DMS53 treated with DMSO at 0.1 percent for 48 hours (cell line): ENCODE measurements around the gene PPP6R2.
"Not testable (repeated sequence)": the region's sequence is repeated elsewhere in the genome, so short reads cannot be mapped to it uniquely, and the experiment has no call there.

Experiments
- DNase-seq: peaks from one replicate; lab custom pipeline; 2025; ENCODE audit not compliant: unreplicated experiment; lab: John Stamatoyannopoulos, UW

Gene PPP6R2

DNA sequence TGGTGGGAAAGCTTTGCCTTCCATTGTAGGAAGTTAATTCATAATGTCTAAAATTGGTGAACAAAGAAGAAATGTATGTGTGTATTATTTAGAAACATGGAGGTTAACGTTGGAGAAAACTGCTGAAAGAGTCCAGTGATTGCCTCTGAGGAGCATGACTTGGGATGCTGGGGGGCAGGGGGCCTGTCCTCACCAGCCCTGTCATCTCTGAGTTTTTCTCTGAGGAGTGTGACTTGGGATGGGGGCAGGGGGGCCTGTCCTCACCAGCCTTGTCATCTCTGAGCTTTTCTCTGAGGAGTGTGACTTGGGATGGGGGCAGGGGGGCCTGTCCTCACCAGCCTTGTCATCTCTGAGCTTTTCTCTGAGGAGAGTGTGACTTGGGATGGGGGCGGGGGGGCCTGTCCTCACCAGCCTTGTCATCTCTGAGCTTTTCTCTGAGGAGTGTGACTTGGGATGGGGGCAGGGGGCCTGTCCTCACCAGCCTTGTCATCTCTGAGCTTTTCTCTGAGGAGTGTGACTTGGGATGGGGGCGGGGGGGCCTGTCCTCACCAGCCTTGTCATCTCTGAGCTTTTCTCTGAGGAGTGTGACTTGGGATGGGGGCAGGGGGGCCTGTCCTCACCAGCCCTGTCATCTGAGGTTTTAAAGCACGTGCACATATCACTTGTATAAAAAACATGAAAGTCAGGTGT, 54.4 kb downstream of the PPP6R2 start:
- not testable (repeated sequence) for DNase-seq

DNA sequence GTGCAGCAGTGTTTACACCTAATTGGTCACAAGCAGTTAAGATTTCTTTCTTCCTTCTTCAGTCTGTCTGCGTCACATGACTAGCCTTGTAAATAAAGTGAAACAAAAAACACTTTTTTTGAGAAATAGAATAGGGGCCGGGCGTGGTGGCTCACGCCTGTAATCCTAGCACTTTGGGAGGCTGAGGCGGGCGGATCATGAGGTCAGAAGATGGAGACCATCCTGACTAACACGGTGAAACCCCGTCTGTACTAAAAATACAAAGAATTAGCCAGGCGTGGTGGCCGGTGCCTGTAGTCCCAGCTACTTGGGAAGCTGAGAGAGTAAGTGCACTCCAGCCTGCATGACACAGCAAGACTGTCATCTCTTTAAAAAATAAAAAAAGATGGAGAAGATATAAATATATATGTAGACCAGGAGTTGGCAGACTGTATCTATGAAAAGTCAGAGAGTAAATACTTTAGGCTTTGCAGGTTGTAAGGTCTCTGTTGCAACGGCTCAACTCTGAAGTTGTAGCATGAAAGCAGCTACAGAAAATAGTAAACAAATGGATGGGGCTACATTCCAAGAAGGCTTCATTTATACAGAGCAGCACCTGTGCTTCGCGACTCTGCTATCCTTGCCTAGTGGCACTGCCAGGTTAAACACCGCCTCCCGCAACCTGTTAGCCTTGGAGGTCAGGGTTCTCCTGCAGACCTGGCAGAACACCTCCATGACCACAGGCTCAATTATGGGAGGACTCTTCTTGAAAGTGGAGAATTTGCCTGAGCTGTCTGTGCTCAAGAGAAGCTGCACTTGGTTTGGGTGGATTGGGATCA, 55.9 kb downstream of the PPP6R2 start:
- peak; percentile 15 for DNase-seq

DNA sequence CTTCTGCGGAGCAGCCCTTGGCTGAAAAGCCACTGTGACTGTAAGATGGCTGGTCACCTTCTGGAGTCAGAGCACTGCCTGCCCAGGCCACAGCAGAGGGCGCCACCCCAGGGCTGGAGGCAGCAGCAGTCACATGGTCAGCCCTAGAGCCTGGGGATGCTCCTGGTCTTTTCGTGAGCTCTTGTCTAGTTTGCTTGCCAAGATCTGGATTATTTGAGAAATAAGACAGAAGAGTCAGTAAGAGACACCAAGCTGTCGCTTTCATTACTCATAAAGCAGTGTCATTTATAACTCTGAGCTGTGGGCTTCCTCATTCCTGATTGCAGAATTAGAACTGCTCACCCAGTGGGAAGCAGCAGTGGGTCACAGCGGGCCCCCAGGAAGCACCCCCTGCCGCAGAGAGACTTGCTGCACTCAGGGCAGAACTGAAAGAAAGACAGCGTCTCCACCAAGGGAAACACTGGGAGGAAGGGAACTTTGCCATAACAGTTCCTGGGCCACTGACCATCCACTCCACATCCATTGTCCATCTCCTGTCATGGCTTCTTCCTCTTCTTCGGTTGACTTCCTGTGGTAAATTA, 56.7 kb downstream of the PPP6R2 start:
- DNase-seq = no peak

DNA sequence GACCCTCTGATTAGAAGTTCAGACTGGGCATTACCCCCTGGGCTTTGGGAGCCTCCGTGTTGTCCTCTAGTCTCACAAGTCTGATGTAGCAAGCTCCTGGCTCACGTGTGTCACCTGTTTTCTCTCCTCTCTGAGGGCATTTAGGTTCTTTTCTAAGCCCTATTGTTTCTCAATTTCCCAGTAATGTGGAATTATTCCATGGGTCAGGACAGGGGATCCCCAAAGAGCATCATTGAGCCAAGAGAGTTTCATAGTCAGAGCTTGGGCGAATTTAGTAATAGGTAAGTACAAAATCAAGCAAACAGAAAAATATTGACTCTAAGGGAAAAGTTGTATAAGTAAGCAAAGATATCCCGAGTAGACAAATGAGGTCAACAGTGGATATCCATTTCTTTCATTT, 57.3 kb downstream of the PPP6R2 start:
- no peak for DNase-seq

DNA sequence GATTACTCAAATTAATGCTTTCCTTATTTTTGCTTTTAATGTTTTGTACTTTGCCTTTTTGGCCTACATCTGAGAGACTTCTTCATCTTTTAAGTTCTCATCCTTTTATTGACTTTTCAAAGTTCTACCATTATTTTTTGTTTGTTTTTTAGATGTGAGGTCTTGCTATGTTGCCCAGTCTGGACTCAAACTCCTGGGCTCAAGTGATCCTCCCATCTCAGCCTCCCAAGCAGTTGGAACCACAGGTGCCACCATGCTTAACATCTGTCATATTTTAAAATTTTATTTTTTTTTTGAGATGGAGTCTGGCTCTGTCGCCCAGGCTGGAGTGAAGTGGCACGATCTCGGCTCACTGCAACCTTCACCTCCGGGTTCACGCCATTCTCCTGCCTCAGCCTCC, 57.8 kb downstream of the PPP6R2 start:
- no peak for DNase-seq

DNA sequence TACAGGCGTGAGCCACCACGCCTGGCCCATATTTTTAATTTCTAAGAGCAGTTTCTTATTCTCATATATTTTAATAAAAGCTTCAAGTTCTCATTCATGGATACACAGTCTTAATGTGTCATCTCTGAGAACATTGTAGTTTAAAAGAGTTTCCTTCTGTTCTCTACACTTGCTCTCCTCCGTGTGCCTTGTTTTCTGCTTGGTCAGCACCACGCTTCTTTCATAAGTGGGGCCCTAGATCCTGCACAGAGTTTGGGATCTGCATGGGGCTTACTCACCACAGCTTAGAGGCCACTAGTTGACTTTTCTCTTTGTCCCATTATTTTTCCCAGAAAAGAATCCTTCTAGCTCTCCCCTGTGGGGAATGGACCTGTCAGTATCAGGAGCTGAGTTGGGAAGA, 58.8 kb downstream of the PPP6R2 start:
- DNase-seq = no peak

DNA sequence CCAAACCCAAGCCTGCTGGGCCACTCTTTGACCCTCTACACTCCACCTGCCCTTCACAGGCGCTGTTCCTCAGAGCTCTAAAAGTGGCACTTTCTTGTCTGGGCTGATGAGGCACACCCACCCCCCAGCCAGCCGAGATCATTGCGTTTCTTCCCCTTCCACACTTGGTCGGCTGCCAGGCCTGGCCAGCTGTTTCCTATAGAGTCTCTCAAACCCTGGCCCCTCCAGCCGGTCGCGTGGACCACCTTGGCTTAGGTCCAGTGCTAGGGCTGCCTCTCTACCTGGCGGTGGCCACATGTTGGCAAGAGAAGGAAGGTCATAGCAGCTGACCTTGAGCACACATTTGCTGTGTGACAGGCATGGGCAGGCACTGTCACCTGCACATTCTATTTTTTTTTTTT, 60.6 kb downstream of the PPP6R2 start:
- DNase-seq = no peak

DNA sequence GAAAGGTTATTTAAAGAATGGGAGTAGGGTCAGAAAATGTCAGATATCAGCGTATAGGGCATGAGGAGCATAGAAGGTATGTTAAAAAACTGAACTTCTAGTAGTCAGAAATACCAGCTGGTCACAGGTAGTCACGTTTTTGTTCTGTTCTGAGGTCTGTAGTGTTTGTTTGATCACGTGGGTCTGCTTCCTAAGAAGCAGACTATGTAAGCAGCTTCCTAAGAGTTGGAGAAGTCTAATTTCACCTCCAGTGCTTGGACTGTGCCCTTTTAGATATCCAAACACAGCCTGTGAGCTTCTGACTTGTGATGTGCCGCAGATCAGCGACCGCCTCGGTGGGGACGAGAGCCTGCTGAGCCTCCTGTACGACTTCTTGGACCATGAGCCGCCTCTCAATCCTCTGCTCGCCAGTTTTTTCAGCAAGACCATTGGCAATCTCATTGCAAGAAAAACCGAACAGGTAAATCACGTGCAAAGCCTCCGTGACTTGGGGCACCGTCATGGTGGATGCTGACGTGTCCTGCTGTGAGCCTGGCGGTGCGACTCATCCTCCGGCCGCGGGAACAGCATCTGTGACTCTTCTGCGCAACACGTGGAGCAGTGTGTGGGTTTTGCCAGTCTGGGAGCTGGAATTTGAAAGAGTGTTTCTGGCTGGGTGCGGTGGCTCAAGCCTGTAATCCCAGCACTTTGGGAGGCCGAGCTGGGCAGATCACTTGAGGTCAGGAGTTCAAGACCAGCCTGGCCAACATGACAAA, 63.5 kb downstream of the PPP6R2 start:
- no peak for DNase-seq

DNA sequence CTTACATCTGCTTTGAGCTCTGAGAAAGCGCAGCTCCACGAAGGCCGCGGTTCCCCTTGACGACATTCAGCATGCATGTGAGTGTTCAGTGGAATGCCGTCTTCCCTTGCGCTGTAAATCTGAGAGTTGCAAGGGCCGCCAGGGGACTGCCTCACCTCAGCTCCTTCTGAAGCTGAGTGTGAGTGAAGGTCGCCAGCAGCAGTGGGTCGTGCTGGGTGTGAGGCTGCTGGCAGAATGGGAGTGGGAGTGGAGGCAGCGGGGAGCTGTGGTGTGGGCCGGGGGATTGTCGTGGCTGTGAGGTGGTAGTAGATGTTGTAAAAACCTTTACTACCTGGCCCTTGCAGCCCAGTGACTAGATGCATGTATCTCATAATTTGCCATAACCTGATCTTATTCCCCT, 65.2 kb downstream of the PPP6R2 start:
- no peak for DNase-seq

DNA sequence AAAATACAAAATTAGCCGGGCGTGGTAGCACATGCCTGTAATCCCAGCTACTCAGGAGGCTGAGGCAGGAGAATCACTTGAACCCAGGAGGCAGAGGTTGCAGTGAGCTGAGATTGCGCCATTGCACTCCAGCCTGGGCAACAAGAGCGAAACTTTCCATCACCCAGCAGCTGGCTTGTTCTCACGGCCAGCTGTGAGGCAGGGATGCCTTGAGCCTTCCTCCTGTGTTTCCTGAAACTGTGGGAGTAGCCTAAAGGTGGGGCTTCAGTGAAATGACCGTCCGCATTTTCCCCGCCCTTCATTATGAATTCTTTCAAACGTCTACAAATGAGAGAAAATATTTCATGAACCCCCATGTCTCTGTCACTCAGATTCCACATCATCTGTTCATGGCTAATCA, 65.8 kb downstream of the PPP6R2 start:
- not testable (repeated sequence) for DNase-seq

DNA sequence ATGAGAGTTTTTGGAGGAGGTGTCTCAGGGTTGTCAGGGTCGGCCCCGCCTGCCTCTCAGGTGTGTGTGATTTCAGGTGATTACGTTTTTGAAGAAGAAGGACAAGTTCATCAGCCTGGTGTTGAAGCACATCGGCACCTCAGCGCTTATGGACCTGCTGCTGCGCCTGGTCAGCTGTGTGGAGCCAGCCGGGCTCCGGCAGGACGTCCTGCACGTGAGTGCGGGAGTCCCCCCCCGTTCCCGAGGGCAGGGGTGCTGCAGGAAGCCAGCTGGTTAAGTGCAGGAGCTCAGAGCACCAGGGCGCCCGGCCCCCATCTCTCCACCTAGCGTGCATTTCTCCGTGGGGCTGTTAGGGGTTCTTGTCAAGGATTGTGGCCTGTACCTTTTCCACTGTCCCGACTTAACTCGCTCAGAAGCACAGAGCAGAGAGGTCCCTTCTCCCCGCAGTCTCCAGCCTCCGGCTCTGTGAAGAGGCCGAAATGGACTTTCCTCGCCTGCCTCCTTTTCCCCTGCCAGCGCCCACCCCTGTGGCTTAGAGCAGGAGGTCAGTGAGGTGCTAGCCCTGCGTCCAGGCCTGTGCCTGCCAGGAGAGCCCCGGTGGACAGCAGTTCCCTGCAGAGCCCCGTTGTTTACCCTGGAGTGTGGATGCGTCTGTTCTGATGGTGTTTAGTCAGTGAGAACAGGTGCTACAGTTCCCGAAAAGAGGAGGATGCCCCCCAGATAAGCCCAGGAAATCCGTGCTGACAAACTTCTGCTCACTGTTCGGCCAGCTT, 71.5 kb downstream of the PPP6R2 start:
- DNase-seq = no peak

DNA sequence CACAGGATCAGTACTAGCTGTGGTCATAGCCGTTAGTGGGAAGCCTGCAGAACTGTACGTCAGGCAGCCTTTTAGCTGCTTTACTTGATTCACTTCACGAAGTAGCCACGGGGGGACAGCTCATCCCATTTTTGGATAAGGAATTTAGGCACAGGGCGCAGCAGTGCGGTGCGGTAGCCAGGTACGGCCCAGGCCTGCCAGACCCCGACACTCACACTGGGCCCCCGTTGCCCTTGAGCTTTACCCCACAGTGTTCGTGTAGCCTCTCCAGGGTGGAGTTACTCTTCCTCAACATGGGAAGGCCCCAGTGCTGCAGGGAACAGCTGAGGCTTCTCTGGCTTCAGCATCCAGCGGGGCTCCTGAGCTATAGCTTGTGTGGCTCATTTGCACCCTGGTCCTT, 72.3 kb downstream of the PPP6R2 start:
- DNase-seq = no peak

DNA sequence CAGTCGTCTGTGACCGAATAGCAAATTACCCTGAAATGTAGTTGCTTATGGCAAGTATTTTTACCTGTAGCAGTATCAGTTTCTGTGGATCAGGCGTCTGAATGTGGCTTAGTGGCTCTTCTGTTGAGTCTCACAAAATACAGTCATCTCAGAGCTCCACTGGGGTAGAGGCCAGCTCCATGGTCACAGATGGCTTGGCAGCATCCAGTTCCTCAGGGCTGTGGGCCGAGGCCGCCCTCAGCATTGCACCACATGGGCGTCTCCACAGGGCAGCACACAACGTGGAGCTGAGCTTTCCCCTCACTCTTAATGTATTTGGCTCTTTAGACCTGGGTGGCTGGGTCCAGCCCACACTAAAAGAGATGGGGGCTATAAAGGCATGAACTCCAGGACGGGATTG, 73.9 kb downstream of the PPP6R2 start:
- no peak for DNase-seq

DNA sequence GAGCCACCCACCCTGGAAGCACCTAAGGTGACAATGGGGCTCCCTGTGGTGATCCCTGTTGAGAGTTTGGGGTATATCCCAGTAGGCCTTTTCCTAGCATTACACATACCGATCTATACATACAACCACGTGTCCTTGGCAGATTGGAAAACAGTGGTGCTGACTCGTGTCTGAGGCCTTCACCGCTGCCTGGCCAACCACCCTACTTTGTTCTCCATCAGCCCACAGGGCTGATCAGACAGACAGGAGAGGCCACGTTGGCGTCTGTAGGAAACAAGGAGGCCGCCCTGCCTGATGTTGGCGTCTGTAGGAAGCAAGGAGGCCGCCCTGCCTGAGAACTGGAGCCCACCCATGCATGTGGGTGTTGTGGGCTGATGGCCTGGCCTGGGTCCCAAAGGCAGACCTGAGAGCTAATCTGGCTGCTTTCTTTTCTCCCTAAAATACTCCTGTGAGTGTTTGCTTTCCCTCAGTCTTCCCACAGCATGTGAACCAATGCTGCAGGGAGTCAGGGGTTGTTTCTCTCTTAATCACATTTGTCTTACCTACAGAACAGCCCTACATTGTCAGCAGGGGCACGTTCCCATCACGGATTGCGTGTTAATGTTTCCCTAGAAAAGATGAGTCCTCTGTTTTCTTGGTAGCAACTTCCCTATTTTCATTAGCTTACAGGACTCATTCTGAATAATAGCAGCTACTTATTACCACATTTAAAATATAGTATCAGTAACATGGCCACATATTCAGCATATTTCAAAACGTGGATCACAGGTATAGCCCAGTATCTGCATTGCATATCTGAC, 74.5 kb downstream of the PPP6R2 start:
- no peak for DNase-seq

DNA sequence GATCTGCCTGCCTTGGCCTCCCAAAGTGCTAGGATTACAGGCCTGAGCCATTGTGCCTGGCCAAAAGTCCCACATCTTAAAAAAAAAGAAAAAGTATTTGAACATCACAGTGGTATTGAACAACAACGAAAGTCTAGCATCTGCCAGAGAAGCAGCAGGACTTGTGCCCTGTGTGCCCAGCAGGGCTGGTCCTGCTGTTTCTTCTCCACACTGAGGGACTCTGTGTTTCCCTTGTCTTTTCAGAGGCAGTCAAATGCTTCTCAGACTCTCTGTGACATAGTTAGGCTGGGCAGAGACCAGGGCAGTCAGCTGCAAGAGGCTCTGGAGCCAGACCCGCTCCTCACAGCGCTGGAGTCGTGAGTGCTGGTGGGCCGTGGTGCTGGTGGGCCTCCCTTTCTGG, 75.5 kb downstream of the PPP6R2 start:
- DNase-seq = no peak

DNA sequence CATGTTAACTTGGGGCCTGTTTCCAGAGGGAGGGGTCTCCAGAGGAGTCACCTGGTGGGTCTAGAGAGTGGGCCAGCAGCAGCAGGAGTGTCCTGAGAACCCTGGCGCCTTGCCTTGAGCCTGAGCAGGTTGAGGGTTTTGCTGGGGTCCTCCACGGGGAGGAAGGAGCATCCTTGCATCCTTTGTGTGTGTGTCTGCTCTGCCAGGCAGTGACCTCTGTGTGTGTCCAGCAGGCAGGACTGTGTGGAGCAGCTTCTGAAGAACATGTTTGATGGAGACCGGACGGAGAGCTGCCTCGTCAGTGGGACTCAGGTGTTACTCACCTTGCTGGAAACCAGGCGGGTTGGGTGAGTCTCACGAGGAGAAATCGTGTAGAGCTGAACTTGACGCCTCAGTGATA, 76.0 kb downstream of the PPP6R2 start:
- no peak for DNase-seq

DNA sequence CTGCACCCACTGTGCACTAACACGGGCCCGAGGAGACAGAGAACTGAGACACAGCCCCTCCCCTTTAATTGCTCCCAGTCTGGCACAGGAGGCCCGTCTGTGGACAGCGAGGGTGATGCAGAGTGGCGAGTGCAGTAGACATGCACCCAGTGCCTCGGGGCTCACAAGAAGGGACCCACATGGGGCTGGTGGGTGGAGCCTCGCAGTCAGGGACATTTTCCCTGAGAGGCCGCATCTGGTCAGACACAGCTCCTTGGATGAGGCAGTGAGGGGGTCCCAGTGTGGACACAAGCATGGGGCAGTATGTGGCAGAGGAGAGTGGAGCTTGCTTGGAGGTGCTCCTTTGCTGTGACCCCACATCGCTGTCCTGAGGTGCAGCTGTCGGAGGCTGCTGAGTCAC, 76.9 kb downstream of the PPP6R2 start:
- no peak for DNase-seq

DNA sequence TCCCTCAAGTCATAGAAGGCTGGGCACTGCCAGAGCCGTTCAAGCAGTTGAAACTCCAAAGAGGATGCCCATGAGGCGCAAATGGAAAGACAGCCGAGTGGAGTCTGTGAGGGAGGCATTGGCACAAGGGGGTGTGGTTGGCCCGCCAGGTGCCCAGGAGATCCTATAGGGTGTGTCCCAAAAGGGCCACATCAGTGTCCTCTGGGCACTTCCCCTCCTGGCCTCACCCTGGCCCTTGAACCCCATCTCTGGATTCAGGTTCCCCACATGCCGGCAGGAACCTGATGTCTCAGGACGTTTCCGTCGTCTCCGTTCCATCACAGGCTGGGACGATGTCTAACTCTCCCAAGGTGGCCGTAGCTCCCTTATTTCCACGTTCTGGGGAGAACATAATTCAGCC, 77.5 kb downstream of the PPP6R2 start:
- no peak for DNase-seq

DNA sequence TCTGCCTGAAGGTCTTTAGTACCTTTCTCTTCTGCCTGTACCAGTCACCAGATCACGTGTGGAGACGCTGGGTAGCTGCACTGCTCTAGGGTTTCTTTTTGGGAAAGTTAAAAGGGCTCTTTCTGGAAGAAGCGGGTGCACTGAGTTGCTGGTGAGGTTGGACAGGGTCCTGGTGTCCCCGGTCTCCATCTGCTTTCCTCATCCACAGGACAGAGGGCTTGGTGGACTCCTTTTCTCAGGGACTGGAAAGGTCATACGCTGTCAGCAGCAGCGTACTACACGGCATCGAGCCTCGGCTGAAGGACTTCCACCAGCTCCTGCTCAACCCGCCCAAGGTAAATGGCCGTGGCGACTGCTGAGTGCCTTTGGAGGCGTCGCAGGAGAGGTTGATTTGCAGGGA, 78.9 kb downstream of the PPP6R2 start:
- DNase-seq = no peak
